AG10803 (cell line): ENCODE data around the gene CELF2.

Experiments used
- DNase-seq: peaks from one replicate; pipeline ENCODE4 v3.0.0; 2010; ENCODE audit warnings: low read depth
- H3K4me3 ChIP-seq: 2 replicates; pipeline ENCODE4 v1.5.1; 2011; ENCODE audit warnings: mild to moderate bottlenecking, low read length, control low read depth
- CTCF ChIP-seq: conservative IDR thresholded peaks from 2 replicates; pipeline ENCODE4 v1.5.1; 2011; ENCODE audit warnings: mild to moderate bottlenecking, low read length, control low read depth, inconsistent platforms

The CELF2 gene

GRCh38 chr10:11057448-11057847, 39.8 kb downstream of the CELF2 start:
- no peak for TF ChIP-seq CTCF
- no peak overlapping the region for H3K4me3 ChIP-seq
- DNase-seq, result no peak

DNA sequence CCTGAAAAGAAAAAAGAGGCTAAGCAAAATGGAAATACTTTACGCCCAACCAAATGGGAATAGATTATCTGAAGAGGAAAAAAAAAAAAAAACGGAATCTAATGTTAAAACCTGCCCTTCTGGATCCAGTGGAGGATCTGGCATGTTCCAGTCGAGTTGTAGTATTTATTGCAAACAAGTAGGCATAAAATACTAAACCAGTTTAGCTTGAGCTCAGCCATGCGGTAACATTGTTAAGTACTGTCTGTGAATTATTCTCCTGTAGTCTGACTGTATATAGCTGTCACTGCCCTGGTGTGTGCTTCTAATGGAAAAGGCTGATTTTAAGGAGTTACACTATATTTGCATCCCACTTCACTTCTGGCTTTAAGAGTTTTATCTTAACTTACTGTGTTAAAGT, 40.3 kb downstream of the CELF2 start:
- no peak for TF ChIP-seq CTCF
- no peak for DNase-seq
- no peak overlapping the region for H3K4me3 ChIP-seq

DNA sequence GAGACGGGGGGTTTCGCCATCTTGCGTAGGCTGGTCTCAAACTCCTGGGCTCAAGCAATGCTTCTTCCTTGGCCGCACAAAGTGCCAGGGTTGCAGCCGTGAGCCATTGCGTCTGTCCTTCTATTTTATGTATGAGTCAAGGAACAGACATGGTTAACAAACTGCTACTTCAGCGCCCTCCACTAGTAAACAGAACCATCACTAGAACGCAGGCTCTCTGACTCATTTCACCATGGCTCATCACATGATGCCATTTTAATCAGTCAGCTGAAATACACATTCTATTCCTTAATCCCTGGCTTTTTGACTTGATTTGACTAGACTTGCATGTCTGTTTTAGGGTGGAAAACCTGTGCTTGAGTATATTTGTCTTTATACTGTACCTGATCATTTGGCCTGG, 41.3 kb downstream of the CELF2 start:
- H3K4me3 ChIP-seq, result no peak overlapping the region
- TF ChIP-seq CTCF, result no peak
- peak; percentile 9 for DNase-seq

- no peak for DNase-seq
- TF ChIP-seq CTCF, result no peak
- H3K4me3 ChIP-seq, result no peak overlapping the region
Measured at GRCh38 chr10:11063856-11064255, 46.2 kb downstream of the CELF2 start.

GRCh38 chr10:11064832-11065231, 47.2 kb downstream of the CELF2 start:
- DNase-seq, result no peak
- H3K4me3 ChIP-seq, result no peak overlapping the region
- no peak for TF ChIP-seq CTCF

DNA sequence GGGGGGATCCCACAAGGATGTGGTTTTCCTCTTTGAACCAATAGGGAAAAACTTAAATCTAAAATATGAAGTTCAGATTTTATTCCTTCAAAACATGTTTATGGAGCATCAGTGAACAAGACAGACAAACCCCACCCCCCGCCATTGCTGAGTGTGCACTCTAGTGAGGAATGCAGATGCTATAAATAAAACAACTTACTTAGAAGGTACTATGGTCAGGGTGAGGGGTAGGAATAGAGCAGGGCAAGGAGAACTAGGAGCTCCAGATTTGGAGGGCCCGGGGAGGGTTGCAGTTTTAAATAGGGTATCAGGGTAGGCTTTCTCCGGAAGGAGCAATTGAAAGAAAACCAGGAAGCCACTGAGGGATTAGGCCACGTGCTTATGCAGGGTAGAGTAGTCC, 47.9 kb downstream of the CELF2 start:
- no peak for TF ChIP-seq CTCF
- no peak overlapping the region for H3K4me3 ChIP-seq
- DNase-seq, result no peak

- no peak overlapping the region for H3K4me3 ChIP-seq
- no peak for DNase-seq
- no peak for TF ChIP-seq CTCF
Measured at GRCh38 chr10:11066520-11066919, 48.8 kb downstream of the CELF2 start.
